PC-3 (cell line): ENCODE data around the gene KIAA1328. TPM values are rescaled to one million over a fixed set of nuclear protein-coding genes. Genes with fewer than 3 reads are reported as not detected.

Experiments
- ATAC-seq: fragments of 200-7000 bp; cut with Tn5 transposase; 2 replicates; pipeline ENCODE4 v1.9.1; 2020; ENCODE audit warnings: mild to moderate bottlenecking, moderate library complexity
- BruUV-seq: library from RNA; stranded (reverse); fragments of 400-500 nt; replicated peaks from 2 replicates; lab custom pipeline; 2021; lab: Mats Ljungman, UMichigan
- CTCF ChIA-PET: fragments of 300-600 bp; sonication (Branson Sonifier 250); formaldehyde crosslinking; loops from one replicate; lab custom pipeline; 2022; ENCODE audit warnings: antibody characterized with exemption; lab: Charles Lee
- POLR2A ChIA-PET: fragments of 300-600 bp; sonication (Branson Sonifier 250); formaldehyde crosslinking; loops from one replicate; lab custom pipeline; 2022; ENCODE audit warnings: antibody characterized with exemption; ENCODE audit not compliant: unreplicated experiment; lab: Charles Lee
- DNase-seq: peaks from one replicate; pipeline ENCODE4 v3.0.0-alpha.2; 2015
- H2AFZ ChIP-seq: fragments of 300-600 bp; sonication (generic); 2 replicates; pipeline ENCODE4 v1.6.0; 2016; ENCODE audit warnings: antibody characterized with exemption, low read length
- H3F3A ChIP-seq: fragments of 300-600 bp; sonication (generic); one replicate; pipeline ENCODE4 v1.6.0; 2017; ENCODE audit warnings: antibody characterized with exemption, low read length, control low read depth, mild to moderate bottlenecking; ENCODE audit not compliant: unreplicated experiment
- H3K27ac ChIP-seq: fragments of 300-600 bp; sonication (generic); 2 replicates; pipeline ENCODE4 v1.5.1; 2016; ENCODE audit warnings: mild to moderate bottlenecking, low read length
- H3K27me3 ChIP-seq: fragments of 300-600 bp; sonication (generic); 2 replicates; pipeline ENCODE4 v1.6.1; 2016; ENCODE audit warnings: low read length, mixed read lengths
- H3K36me3 ChIP-seq: fragments of 300-600 bp; sonication (generic); 2 replicates; pipeline ENCODE4 v1.6.1; 2016; ENCODE audit warnings: low read depth, mixed run types, low read length, mixed read lengths
- H3K4me1 ChIP-seq: fragments of 300-600 bp; sonication (generic); 2 replicates; pipeline ENCODE4 v1.5.1; 2016; ENCODE audit warnings: low read length; ENCODE audit not compliant: insufficient read depth
- H3K4me2 ChIP-seq: fragments of 300-600 bp; sonication (generic); 2 replicates; pipeline ENCODE4 v1.6.0; 2016; ENCODE audit warnings: low read length
- H3K4me3 ChIP-seq: fragments of 300-600 bp; sonication (generic); 2 replicates; pipeline ENCODE4 v1.5.1; 2016; ENCODE audit warnings: mild to moderate bottlenecking, low read length, mixed read lengths
- H3K79me2 ChIP-seq: fragments of 300-600 bp; sonication (generic); 2 replicates; pipeline ENCODE4 v1.6.1; 2017; ENCODE audit warnings: low read length, mixed read lengths
- H3K9ac ChIP-seq: fragments of 300-600 bp; sonication (generic); 2 replicates; pipeline ENCODE4 v1.6.0; 2016; ENCODE audit warnings: mild to moderate bottlenecking, low read length
- H3K9me2 ChIP-seq: fragments of 300-600 bp; sonication (generic); replicated peaks from 2 replicates; pipeline ENCODE4 v1.6.1; 2016; ENCODE audit warnings: mixed run types, low read length, mixed read lengths
- H3K9me3 ChIP-seq: fragments of 300-600 bp; sonication (generic); 2 replicates; pipeline ENCODE4 v1.6.1; 2016; ENCODE audit warnings: low read length, mixed read lengths
- H4K20me1 ChIP-seq: fragments of 300-600 bp; sonication (generic); 2 replicates; pipeline ENCODE4 v1.6.1; 2016; ENCODE audit warnings: low read length, mixed read lengths
- CTCF ChIP-seq: fragments of 300-600 bp; sonication (generic); conservative IDR thresholded peaks from 2 replicates; pipeline ENCODE4 v1.5.1; 2017; ENCODE audit warnings: antibody characterized with exemption, low read depth, mild to moderate bottlenecking, low read length
- EZH2 ChIP-seq: fragments of 300-600 bp; sonication (generic); IDR thresholded peaks from one replicate; pipeline ENCODE4 v1.6.1; 2017; ENCODE audit warnings: antibody characterized with exemption, mild to moderate bottlenecking, low read length; ENCODE audit not compliant: unreplicated experiment
- EZH2phosphoT487 ChIP-seq: fragments of 300-600 bp; sonication (generic); IDR thresholded peaks from 2 replicates; pipeline ENCODE4 v1.6.1; 2018; ENCODE audit warnings: mild to moderate bottlenecking, antibody characterized with exemption, low read length, borderline replicate concordance
- intact Hi-C: fragments of 100-400 bp; cut with micrococcal nuclease; formaldehyde crosslinking; loops from 2 replicates; pipeline ENCODE4 v1.9.0; 2023
- total RNA-seq: library from RNA; depleted of rRNA; stranded (reverse); fragments of >200 nt; gene quantifications from 2 replicates; pipeline ENCODE4 v1.2.3, GENCODE V29; 2014

Gene KIAA1328
- total RNA-seq, 1 experiment from 2014 or later = 4.4 TPM

DNA sequence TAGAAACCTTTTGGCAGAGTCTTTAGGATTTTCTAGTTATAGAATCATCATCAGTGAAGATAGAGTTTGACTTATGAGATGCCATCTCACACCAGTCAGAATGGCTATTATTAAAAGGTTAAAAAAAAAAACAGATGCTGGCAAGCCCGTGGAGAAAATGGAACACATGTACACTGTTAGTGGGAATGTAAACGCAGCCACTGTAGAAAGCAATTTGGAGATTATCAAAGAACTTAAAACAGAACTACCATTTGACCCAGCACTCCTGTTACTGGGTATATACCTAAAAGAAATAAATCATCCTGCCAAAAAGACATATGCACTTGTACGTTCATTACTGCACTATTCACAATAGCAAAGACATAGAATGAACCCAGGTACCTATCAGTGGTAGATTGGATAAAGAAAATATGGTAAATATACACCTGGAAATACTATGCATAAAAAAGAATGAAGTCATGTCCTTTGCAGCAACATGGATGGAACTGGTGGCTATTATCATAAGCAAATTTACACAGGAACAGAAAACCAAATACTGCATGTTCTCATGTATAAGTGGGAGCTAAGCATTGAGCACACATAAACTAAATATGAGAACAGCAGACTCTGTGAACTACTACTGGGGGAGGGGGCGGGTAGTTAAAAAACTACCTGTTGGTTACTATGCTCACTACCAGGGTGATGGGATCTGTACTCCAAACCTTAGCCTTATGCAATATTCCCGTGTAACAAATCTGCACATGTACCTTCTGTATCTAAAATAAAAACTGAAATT lies 279.0 kb downstream of the KIAA1328 start:
- ChIA-PET POLR2A (no interaction called here), CTCF (no interaction called here)
- Histone ChIP-seq H3K4me2 (no peak overlapping the region), H3K9me3 (no peaks in the 10 kb centered on the region), H2AFZ (no peak overlapping the region), H3K79me2 (no peaks in the 10 kb centered on the region), H3F3A (no peaks in the 10 kb centered on the region), H3K9me2 (no peaks in the 10 kb centered on the region), H3K9ac (no peak overlapping the region), H3K4me1 (no peaks in the 10 kb centered on the region), H3K36me3 (no peaks in the 10 kb centered on the region), H4K20me1 (no peaks in the 10 kb centered on the region), H3K27ac (no peak overlapping the region), H3K27me3 (no peaks in the 10 kb centered on the region), H3K4me3 (no peak overlapping the region)
- ATAC-seq (no peak), DNase-seq (no peak)
- TF ChIP-seq EZH2 (no peak), CTCF (no peak), EZH2phosphoT487 (no peak)
- no TSS peak for BruUV-seq
- intact Hi-C loops = no loop called here

- Histone ChIP-seq H3K4me1 (no peaks in the 10 kb centered on the region), H3F3A (no peaks in the 10 kb centered on the region), H3K36me3 (no peaks in the 10 kb centered on the region), H3K27me3 (no peaks in the 10 kb centered on the region), H2AFZ (no peak overlapping the region), H3K79me2 (no peaks in the 10 kb centered on the region), H3K4me2 (no peak overlapping the region), H4K20me1 (no peaks in the 10 kb centered on the region), H3K9ac (no peak overlapping the region), H3K27ac (no peak overlapping the region), H3K9me3 (no peaks in the 10 kb centered on the region), H3K4me3 (no peak overlapping the region), H3K9me2 (no peaks in the 10 kb centered on the region)
- intact Hi-C loops = no loop called here
- no TSS peak for BruUV-seq
- ChIA-PET CTCF (no interaction called here), POLR2A (no interaction called here)
- no peak for ATAC-seq
- DNase-seq = no peak
- no peak for TF ChIP-seq CTCF
- TF ChIP-seq EZH2 = no peak
- no peak for TF ChIP-seq EZH2phosphoT487
Observed at GRCh38 chr18:37122877-37123276, 293.9 kb downstream of the KIAA1328 start.

- H3K4me3 ChIP-seq = no peak overlapping the region
- H3K9ac ChIP-seq = no peak overlapping the region
- CTCF ChIA-PET = no interaction called here
- H3K27ac ChIP-seq = no peak overlapping the region
- no peak overlapping the region for H3K4me2 ChIP-seq
- H3K79me2 ChIP-seq = no peaks in the 10 kb centered on the region
- DNase-seq (no peak), ATAC-seq (no peak)
- no peaks in the 10 kb centered on the region for H3K9me2 ChIP-seq
- no peaks in the 10 kb centered on the region for H3K36me3 ChIP-seq
- H3K27me3 ChIP-seq = no peaks in the 10 kb centered on the region
- intact Hi-C loops = no loop called here
- TF ChIP-seq CTCF (no peak), EZH2phosphoT487 (no peak), EZH2 (no peak)
- no peaks in the 10 kb centered on the region for H3F3A ChIP-seq
- H4K20me1 ChIP-seq = no peaks in the 10 kb centered on the region
- no TSS peak for BruUV-seq
- no peaks in the 10 kb centered on the region for H3K4me1 ChIP-seq
- H2AFZ ChIP-seq = no peak overlapping the region
- POLR2A ChIA-PET = no interaction called here
- H3K9me3 ChIP-seq = no peaks in the 10 kb centered on the region
Observed at GRCh38 chr18:37124516-37124915, 295.6 kb downstream of the KIAA1328 start.
